Calu3 (cell line): ENCODE measurements around the gene TGFA. TPM values are rescaled to one million over a fixed set of nuclear protein-coding genes. Genes with fewer than 3 reads are reported as not detected.

ENCODE experiments used
- BruUV-seq: library from RNA; stranded (reverse); fragments of 400-500 nt; replicated peaks from 2 replicates; lab custom pipeline; 2021; lab: Mats Ljungman, UMichigan
- CTCF ChIA-PET: fragments of 300-600 bp; sonication (Branson Sonifier 250); formaldehyde crosslinking; loops from one replicate; lab custom pipeline; 2022; ENCODE audit warnings: antibody characterized with exemption; lab: Charles Lee
- DNase-seq: peaks from one replicate; pipeline ENCODE4 v3.0.0; 2022
- H3K27ac Mint-ChIP-seq: one replicate; pipeline ENCODE4 v1.8.0; 2022; ENCODE audit warnings: mixed read lengths; ENCODE audit not compliant: unreplicated experiment
- H3K27me3 Mint-ChIP-seq: one replicate; pipeline ENCODE4 v1.8.0; 2022; ENCODE audit warnings: mixed read lengths; ENCODE audit not compliant: unreplicated experiment
- H3K36me3 Mint-ChIP-seq: one replicate; pipeline ENCODE4 v1.8.0; 2022; ENCODE audit warnings: mild to moderate bottlenecking, moderate library complexity, mixed read lengths; ENCODE audit not compliant: insufficient read depth, unreplicated experiment
- H3K4me1 Mint-ChIP-seq: one replicate; pipeline ENCODE4 v1.8.0; 2022; ENCODE audit warnings: mild to moderate bottlenecking, low read depth, mixed read lengths; ENCODE audit not compliant: unreplicated experiment
- H3K4me3 Mint-ChIP-seq: one replicate; pipeline ENCODE4 v1.8.0; 2022; ENCODE audit warnings: mild to moderate bottlenecking, low read depth, moderate library complexity, mixed read lengths; ENCODE audit not compliant: unreplicated experiment
- H3K9me3 Mint-ChIP-seq: one replicate; pipeline ENCODE4 v1.8.0; 2022; ENCODE audit warnings: low read depth, mixed read lengths; ENCODE audit not compliant: unreplicated experiment
- CTCF ChIP-seq: fragments of 200-600 bp; IDR thresholded peaks from one replicate; pipeline ENCODE4 v1.8.0; 2022; ENCODE audit warnings: antibody characterized with exemption; ENCODE audit not compliant: unreplicated experiment
- intact Hi-C: fragments of 100-400 bp; cut with micrococcal nuclease; formaldehyde crosslinking; loops from one replicate; pipeline ENCODE4 v1.10.0; 2022; ENCODE audit not compliant: unreplicated experiment
- total RNA-seq: library from RNA; stranded (reverse); gene quantifications from 2 replicates; pipeline ENCODE4 v1.2.3, GENCODE V29; 2022

The TGFA gene
- total RNA-seq, 1 experiment from 2014 or later, result 80.0 TPM

GRCh38 chr2:70399046-70399445 lies 154.6 kb downstream of the TGFA start:
- Mint-ChIP-seq H3K27me3 (peaks cover 27% of the 10 kb centered on the region), H3K36me3 (no peaks in the 10 kb centered on the region), H3K27ac (no peak overlapping the region), H3K4me3 (no peak overlapping the region), H3K4me1 (peaks cover 19% of the 10 kb centered on the region), H3K9me3 (no peaks in the 10 kb centered on the region)
- BruUV-seq, result no TSS peak
- no peak for DNase-seq
- TF ChIP-seq CTCF, result no peak
- CTCF ChIA-PET, result no interaction called here
- intact Hi-C loops, result no loop called here

Other genes starting within 250 kb of the TGFA start
- 0.14 TPM in 1 of 2 replicates, not detected in the other for gene ADD2, start 214.4 kb upstream of the TGFA start, total RNA-seq
- not detected in 2 replicates for gene FIGLA, start 236.8 kb upstream of the TGFA start, total RNA-seq